Metanephros (tissue), 1 donor: ENCODE data around the gene BTN3A1. TPM values are rescaled to one million over a fixed set of nuclear protein-coding genes. Genes with fewer than 3 reads are reported as not detected.

Source experiments
- total RNA-seq: library from RNA; depleted of rRNA; stranded (reverse); fragments of >200 nt; gene quantifications from one replicate; pipeline ENCODE4 v1.2.3, GENCODE V29; 2014

BTN3A1 gene
- 31.0 TPM for total RNA-seq

GRCh38 chr6:26401987-26402658, at the start of gene BTN3A1:
Gene BTN3A1, plus strand, starts transcription at chr6:26402275. Its CDS starts 3,289 bp downstream, at chr6:26405564.

GRCh38 chr6:26457806-26458688, 56.0 kb downstream of the BTN3A1 start, which contains the start of gene BTN2A1:
Gene BTN2A1, plus strand, starts transcription at chr6:26457955. Its CDS starts 682 bp downstream, at chr6:26458637.

Other genes with a start within 250 kb of the BTN3A1 start
- 11.9 TPM for gene BTN3A2, start 37.1 kb upstream of the BTN3A1 start, total RNA-seq
- 14.1 TPM for gene BTN2A2, start 19.2 kb upstream of the BTN3A1 start, total RNA-seq
- 30.0 TPM for gene BTN3A3, start 38.2 kb downstream of the BTN3A1 start, total RNA-seq
- gene BTN2A1, start 55.7 kb downstream of the BTN3A1 start, total RNA-seq = 22.5 TPM
- gene BTN1A1, start 98.0 kb downstream of the BTN3A1 start, total RNA-seq = not detected
- 47.4 TPM for gene HMGN4, start 136.1 kb downstream of the BTN3A1 start, total RNA-seq
- 17.0 TPM for gene ABT1, start 194.7 kb downstream of the BTN3A1 start, total RNA-seq